ENCODE results near the gene CDH4. TPM values are rescaled to one million over a fixed set of nuclear protein-coding genes. Genes with fewer than 3 reads are reported as not detected.

The CDH4 gene
- total and polyA plus RNA-seq, 2 of the 8 experiments (the other 6 are each of a cell fraction or from before 2014, with no cell fraction given) = 4.3 to 7.9 TPM

DNA sequence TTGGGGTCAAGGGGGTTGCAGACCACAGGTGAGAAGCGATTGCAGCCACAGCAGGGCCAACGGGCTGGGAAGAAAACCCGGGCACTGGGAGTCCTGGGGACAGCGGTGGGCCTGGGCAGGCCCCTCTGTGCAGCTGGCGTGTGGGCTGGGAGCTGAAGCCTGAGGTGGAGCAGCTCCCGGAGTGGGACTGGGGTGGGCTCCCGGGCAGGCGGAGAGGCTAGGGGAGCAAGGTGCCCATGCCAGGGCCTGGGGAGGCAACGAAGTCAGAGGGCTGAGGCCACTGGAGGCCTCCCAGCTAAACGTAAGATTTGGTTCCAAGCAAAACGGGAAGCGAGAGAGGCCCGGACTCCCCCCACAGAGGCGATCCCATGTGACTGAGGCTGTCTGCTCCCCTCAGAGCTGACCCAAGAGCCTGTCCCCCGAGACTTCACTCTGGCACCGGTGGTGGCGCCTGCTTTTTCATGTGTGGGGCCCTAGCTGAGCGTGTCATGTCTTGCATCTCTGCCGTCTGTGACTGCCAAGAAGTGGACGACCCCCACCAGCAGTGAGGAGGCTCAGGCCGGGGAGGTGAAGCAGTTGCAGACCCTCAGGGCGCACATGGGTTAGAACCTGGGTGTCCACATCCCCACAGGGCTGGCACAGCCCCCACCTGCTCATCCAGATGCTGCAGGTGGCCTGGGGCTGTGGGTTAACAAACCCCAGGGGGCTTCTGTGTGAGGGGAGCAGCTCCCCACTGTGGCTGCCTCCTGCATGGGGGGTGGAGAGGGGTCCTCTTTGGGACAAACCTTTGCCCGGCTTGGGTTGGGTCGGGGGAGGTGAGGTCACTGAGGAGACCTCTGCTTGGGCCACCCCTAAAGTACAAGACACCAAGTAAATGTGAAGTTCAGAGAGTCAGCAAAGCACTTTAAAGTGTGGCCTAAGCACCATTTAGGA, 601.3 kb downstream of the CDH4 start:
- Histone ChIP-seq H4K20me1 (replicated peaks in 1 of 2; ENCODE audit: control insufficient read depth in 1 of 2, insufficient read depth in 2 of 2, low read length in 2 of 2) (no peaks in the 10 kb centered on the region), H3K27me3 (replicated peaks in 1 of 4; ENCODE audit: control insufficient read depth in 3 of 4, extremely low read depth in 1 of 4, insufficient read depth in 3 of 4, low read length in 3 of 4) (no peaks in the 10 kb centered on the region), H3K9me3 (ENCODE audit: insufficient read depth in 2 of 2, low read depth in 1 of 2, low read length in 1 of 2) (no peaks in the 10 kb centered on the region; a peak in 1 of 4 replicates), H3K4ac (replicated peaks; ENCODE audit: insufficient read length, low read depth, low read length) (no peak overlapping the region), H3K18ac (ENCODE audit: extremely low read depth, low read length) (no peak overlapping the region), H3K36me3 (ENCODE audit: control insufficient read depth in 2 of 4, insufficient read depth in 4 of 4, low read length in 3 of 4) (no peaks in the 10 kb centered on the region), H3K79me2 (ENCODE audit: control insufficient read depth in 1 of 2, insufficient read depth in 2 of 2, low read length in 2 of 2) (no peaks in the 10 kb centered on the region), H4K8ac (ENCODE audit: extremely low read depth, insufficient read depth, low read length) (no peak overlapping the region), H4K91ac (replicated peaks; ENCODE audit: insufficient read length, low read length) (no peak overlapping the region), H3K14ac (ENCODE audit: insufficient read length) (no peak overlapping the region), H3K79me1 (ENCODE audit: low read depth, low read length) (no peaks in the 10 kb centered on the region; the same call in 1 of the 2 replicates), H3K23ac (ENCODE audit: insufficient read length) (no peak overlapping the region), H2BK5ac (ENCODE audit: low read depth, low read length) (no peak overlapping the region), H2BK12ac (ENCODE audit: low read depth, low read length) (no peak overlapping the region), H2BK15ac (ENCODE audit: low read length) (no peak overlapping the region), H3K23me2 (ENCODE audit: low read depth, low read length) (peaks cover 6% of the 10 kb centered on the region; the same call in 1 of the 2 replicates), H3K4me1 (replicated peaks in 1 of 4; ENCODE audit: control insufficient read depth in 3 of 4, insufficient read depth in 4 of 4, low read length in 3 of 4) (no peaks in the 10 kb centered on the region), H3K27ac (ENCODE audit: low read depth, low read length) (no peak overlapping the region), H2AK5ac (ENCODE audit: low read depth, low read length) (no peak overlapping the region), H3K4me2 (ENCODE audit: insufficient read depth in 1 of 2, low read depth in 2 of 2, low read length in 2 of 2) (no peak overlapping the region), H3K9ac (replicated peaks in 1 of 4; ENCODE audit: extremely low read depth in 1 of 4, low read depth in 3 of 4, low read length in 3 of 4) (no peak overlapping the region), H3K4me3 (ENCODE audit: extremely low read depth in 1 of 4, insufficient read depth in 2 of 4, low read depth in 3 of 4, low read length in 4 of 4) (no peak overlapping the region), H2BK120ac (replicated peaks; ENCODE audit: low read depth, low read length) (no peak overlapping the region), H2BK20ac (ENCODE audit: low read length) (no peak overlapping the region), H2AFZ (ENCODE audit: low read length) (no peak overlapping the region), H3K56ac (replicated peaks; ENCODE audit: insufficient read length, low read depth, low read length) (no peak overlapping the region), H4K5ac (ENCODE audit: insufficient read length, low read depth, low read length) (no peak overlapping the region)
- CTCF ChIA-PET (ENCODE audit: partially characterized antibody) = no interaction called here
- WGBS, 2 experiments (ENCODE audit: extremely low coverage in 1 of 2, insufficient coverage in 1 of 2, insufficient read length in 1 of 2, insufficient replicate concordance in 2 of 2, low coverage in 1 of 2, low lambda C conversion rate in 2 of 2, missing lambda C conversion rate in 1 of 2) = 90% methylated on average over 22 of the region's 24 CpGs; no CpG with 5 or more reads in 1 of the 2 experiments
- no peak for DNase-seq (ENCODE audit: low read depth in 1 of 2, low spot score in 2 of 2)
- TF ChIP-seq, protein P1, sequence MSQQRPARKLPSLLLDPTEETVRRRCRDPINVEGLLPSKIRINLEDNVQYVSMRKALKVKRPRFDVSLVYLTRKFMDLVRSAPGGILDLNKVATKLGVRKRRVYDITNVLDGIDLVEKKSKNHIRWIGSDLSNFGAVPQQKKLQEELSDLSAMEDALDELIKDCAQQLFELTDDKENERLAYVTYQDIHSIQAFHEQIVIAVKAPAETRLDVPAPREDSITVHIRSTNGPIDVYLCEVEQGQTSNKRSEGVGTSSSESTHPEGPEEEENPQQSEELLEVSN (IDR thresholded peaks at IDR 0.05) = no peak
- TF ChIP-seq SIRT6 (IDR thresholded peaks at IDR 0.05; ENCODE audit: low read length) (no peak), TCF12 (IDR thresholded peaks at IDR 0.05; ENCODE audit: low read depth, low read length) (no peak), EZH2 (IDR thresholded peaks at IDR 0.05; ENCODE audit: low read depth, low read length, severe bottlenecking) (no peak), TAF1 (IDR thresholded peaks at IDR 0.05; ENCODE audit: low read depth, low read length) (no peak), TAF7 (optimal IDR thresholded peaks at IDR 0.05; ENCODE audit: borderline replicate concordance, low read depth, low read length) (no peak), KDM1A (IDR thresholded peaks at IDR 0.05; ENCODE audit: borderline replicate concordance, low read length) (no peak), JUND (IDR thresholded peaks at IDR 0.05; ENCODE audit: low read length) (no peak)
- FAIRE-seq = no peak
- POLR2A ChIA-PET (ENCODE audit: partially characterized antibody) = no interaction called here

Data from H1 (cell line).